A549 (cell line): ENCODE results near the gene RAB17. TPM values are rescaled to one million over a fixed set of nuclear protein-coding genes. Genes with fewer than 3 reads are reported as not detected.

Experiments
- ATAC-seq, 2 experiments: fragments of 200-7000 bp in 1 of 2; fragments of >200 bp in 1 of 2; cut with Nextera tagmentation in 1 of 2; cut with Tn5 transposase in 1 of 2; 3 replicates each; pipeline versions ENCODE4 v1.8.0 to v1.9.1; 2018 to 2020; ENCODE audit warnings: mild to moderate bottlenecking in 1 of 2, moderate library complexity in 1 of 2
- CTCF ChIA-PET: fragments of 300-600 bp; sonication (Branson Sonifier 250); formaldehyde crosslinking; extraction: SDS; loops from one replicate; lab custom pipeline; 2021; ENCODE audit warnings: antibody characterized with exemption, inconsistent platforms; lab: Yijun Ruan, JAX
- POLR2A ChIA-PET: fragments of 350-600 bp; formaldehyde crosslinking; extraction: SDS; loops from one replicate; lab custom pipeline; 2021; ENCODE audit warnings: antibody characterized with exemption, inconsistent platforms; lab: Yijun Ruan, JAX
- DNase-seq, 2 experiments: peaks; one replicate each; pipeline versions ENCODE4 v3.0.0 to v3.0.0-alpha.2; 2011 to 2016; ENCODE audit warnings: low read depth in 1 of 2, low spot score in 1 of 2
- FAIRE-seq: peaks from 2 replicates; lab custom pipeline; 2011; peaks lifted over from hg19 to GRCh38; lab: Jason Lieb, UNC
- H3K27ac ChIP-seq, 2 experiments: fragments of >200 bp; sonication (Bioruptor Twin); formaldehyde crosslinking; 3 replicates each; pipeline ENCODE4 v1.5.1; 2016 to 2017
- H3K4me1 ChIP-seq: fragments of >200 bp; sonication (Bioruptor Twin); formaldehyde crosslinking; 3 replicates; pipeline ENCODE4 v1.6.1; 2016
- H3K4me2 ChIP-seq: fragments of >200 bp; sonication (Bioruptor Twin); formaldehyde crosslinking; 3 replicates; pipeline ENCODE4 v1.6.1; 2016
- H3K4me3 ChIP-seq: fragments of >200 bp; sonication (Bioruptor Twin); formaldehyde crosslinking; 3 replicates; pipeline ENCODE4 v1.5.1; 2016
- H3K9me3 ChIP-seq: fragments of >200 bp; sonication (Bioruptor Twin); formaldehyde crosslinking; 3 replicates; pipeline ENCODE4 v1.6.1; 2016
- BCL3 ChIP-seq: fragments of >200 bp; sonication (Bioruptor Twin); formaldehyde crosslinking; IDR thresholded peaks from 3 replicates; pipeline ENCODE4 v1.6.1; 2016
- CBX8 ChIP-seq: fragments of 200-600 bp; sonication (generic); IDR thresholded peaks from 2 replicates; pipeline ENCODE4 v1.6.1; 2016
- CHD2 ChIP-seq: fragments of 150-350 bp; IDR thresholded peaks from 2 replicates; pipeline ENCODE4 v1.6.1; 2014; ENCODE audit warnings: low read length; ENCODE audit not compliant: partially characterized antibody
- EHF ChIP-seq: fragments of 250-450 bp; sonication (Bioruptor Pico); IDR thresholded peaks from 2 replicates; pipeline ENCODE4 v1.5.0; 2020; ENCODE audit warnings: mild to moderate bottlenecking
- EHMT2 ChIP-seq: fragments of 200-600 bp; sonication (generic); IDR thresholded peaks from 2 replicates; pipeline ENCODE4 v1.6.1; 2016; ENCODE audit warnings: antibody characterized with exemption, low read depth, mild to moderate bottlenecking, moderate library complexity
- ESRRA ChIP-seq: fragments of 150-350 bp; IDR thresholded peaks from 2 replicates; pipeline ENCODE4 v1.6.1; 2014; ENCODE audit warnings: mild to moderate bottlenecking, low read length, borderline replicate concordance
- FOSB ChIP-seq: fragments of 250-450 bp; sonication (Bioruptor Pico); IDR thresholded peaks from 2 replicates; pipeline ENCODE4 v1.5.0; 2020; ENCODE audit warnings: mild to moderate bottlenecking, moderate library complexity
- FOXS1 ChIP-seq: fragments of 250-450 bp; sonication (Bioruptor Pico); IDR thresholded peaks from 2 replicates; pipeline ENCODE4 v1.5.0; 2020; ENCODE audit warnings: mild to moderate bottlenecking, moderate library complexity
- GATA3 ChIP-seq: IDR thresholded peaks from 2 replicates; pipeline ENCODE4 v1.6.1; 2012; ENCODE audit warnings: borderline replicate concordance
- HEYL ChIP-seq: fragments of 250-450 bp; sonication (Bioruptor Pico); IDR thresholded peaks from 2 replicates; pipeline ENCODE4 v1.8.0; 2021; ENCODE audit warnings: mild to moderate bottlenecking, moderate library complexity
- HOXA7 ChIP-seq: fragments of 250-450 bp; sonication (Bioruptor Pico); IDR thresholded peaks from 2 replicates; pipeline ENCODE4 v1.5.0; 2020; ENCODE audit warnings: mild to moderate bottlenecking, moderate library complexity
- HOXB5 ChIP-seq: fragments of 250-450 bp; sonication (Bioruptor Pico); IDR thresholded peaks from 2 replicates; pipeline ENCODE4 v1.5.0; 2020; ENCODE audit warnings: mild to moderate bottlenecking, moderate library complexity
- KDM1A ChIP-seq: fragments of 200-600 bp; sonication (generic); IDR thresholded peaks from 2 replicates; pipeline ENCODE4 v1.6.1; 2016; ENCODE audit warnings: low read depth, mild to moderate bottlenecking
- MAZ ChIP-seq: fragments of 150-350 bp; IDR thresholded peaks from 2 replicates; pipeline ENCODE4 v1.6.1; 2014; ENCODE audit warnings: antibody characterized with exemption, low read depth, low read length, borderline replicate concordance
- MYC ChIP-seq: IDR thresholded peaks from 2 replicates; pipeline ENCODE4 v1.6.1; 2012; ENCODE audit warnings: mild to moderate bottlenecking, inconsistent platforms, low read length, improper control_type of control experiment, borderline replicate concordance
- RARB ChIP-seq: fragments of 250-450 bp; sonication (Bioruptor Pico); IDR thresholded peaks from 2 replicates; pipeline ENCODE4 v1.8.0; 2021; ENCODE audit warnings: mild to moderate bottlenecking, moderate library complexity
- RCOR1 ChIP-seq: fragments of 150-350 bp; IDR thresholded peaks from 2 replicates; pipeline ENCODE4 v1.6.1; 2014; ENCODE audit warnings: antibody characterized with exemption, low read length, low read depth
- REST ChIP-seq: fragments of 200-600 bp; sonication (generic); IDR thresholded peaks from 2 replicates; pipeline ENCODE4 v1.6.1; 2016; ENCODE audit warnings: antibody characterized with exemption, mild to moderate bottlenecking, moderate library complexity
- RFX5 ChIP-seq: fragments of 450-650 bp; IDR thresholded peaks from 2 replicates; pipeline ENCODE4 v1.7.1; 2014; ENCODE audit warnings: antibody characterized with exemption, mild to moderate bottlenecking, moderate library complexity
- RNF2 ChIP-seq: fragments of 200-600 bp; sonication (generic); IDR thresholded peaks from 2 replicates; pipeline ENCODE4 v1.6.1; 2016; ENCODE audit warnings: low read depth, mild to moderate bottlenecking, antibody characterized with exemption, moderate library complexity, borderline replicate concordance
- ZC3H11A ChIP-seq: fragments of 450-650 bp; IDR thresholded peaks from 2 replicates; pipeline ENCODE4 v1.6.1; 2014; ENCODE audit warnings: antibody characterized with exemption, mild to moderate bottlenecking
- WGBS: methylation state at CpG from one replicate; pipeline ENCODE4 v1.1.6; 2017; ENCODE audit errors: missing lambda C conversion rate; 5-methylcytosine and 5-hydroxymethylcytosine counted together
- polyA plus RNA-seq, 4 experiments: library from polyadenylated mRNA; depleted of rRNA in 3 of 4; stranded (reverse); fragments of >200 nt; fragmentation: RNase III in 1 of 4; extraction: RNeasy Plus Mini Kit Qiagen cat#74134 plus additional on column Dnase treatment in 1 of 4; gene quantifications; 2 replicates in 3 of 4; 3 replicates in 1 of 4; pipeline ENCODE4 v1.2.3, GENCODE V29; 2011 to 2017
- TF ChIP-seq, protein P1 (sequence below): IDR thresholded peaks from 2 replicates; pipeline ENCODE4 v1.6.1; 2012; ENCODE audit warnings: low read depth, borderline replicate concordance
- TF ChIP-seq, protein P2 (sequence below): fragments of >200 bp; sonication (Bioruptor Twin); formaldehyde crosslinking; IDR thresholded peaks from 2 replicates; pipeline ENCODE4 v1.6.1; 2016
- TF ChIP-seq, protein P3 (sequence below): IDR thresholded peaks from 2 replicates; pipeline ENCODE4 v1.6.1; 2012

The RAB17 gene
- polyA plus RNA-seq, 2 of the 4 experiments (the other 2 are of a cell fraction), result 0.44 to 2.2 TPM

DNA sequence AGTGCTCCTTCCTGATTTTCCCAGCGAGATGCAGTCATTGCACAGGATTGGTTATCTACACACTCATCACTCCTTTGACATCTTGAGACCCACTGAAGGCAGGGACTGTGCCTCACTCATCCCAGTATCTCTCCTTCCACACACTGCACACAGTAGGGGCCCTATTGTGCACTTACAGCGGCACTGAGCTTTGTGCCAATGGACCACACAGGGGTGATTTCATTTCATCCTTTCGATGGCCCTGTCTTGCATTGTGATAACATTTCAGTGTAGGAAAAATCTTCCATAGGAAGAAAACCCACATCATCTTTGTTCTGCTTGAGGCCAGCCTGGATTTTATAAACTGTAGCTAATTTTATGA lies 25.8 kb upstream of the RAB17 start:
- POLR2A ChIA-PET, result no interaction called here
- Histone ChIP-seq H3K4me2 (no peak overlapping the region), H3K4me1 (peaks cover 8% of the 10 kb centered on the region), H3K27ac (no peak overlapping the region)
- ATAC-seq, result 0 out of 6 replicates have a peak, but pooled peaks of 1 of the 2 experiments have one; percentile 20
- TF ChIP-seq BCL3, result no peak
- TF ChIP-seq ESRRA, result no peak
- TF ChIP-seq, protein P1, sequence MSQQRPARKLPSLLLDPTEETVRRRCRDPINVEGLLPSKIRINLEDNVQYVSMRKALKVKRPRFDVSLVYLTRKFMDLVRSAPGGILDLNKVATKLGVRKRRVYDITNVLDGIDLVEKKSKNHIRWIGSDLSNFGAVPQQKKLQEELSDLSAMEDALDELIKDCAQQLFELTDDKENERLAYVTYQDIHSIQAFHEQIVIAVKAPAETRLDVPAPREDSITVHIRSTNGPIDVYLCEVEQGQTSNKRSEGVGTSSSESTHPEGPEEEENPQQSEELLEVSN, result no peak
- no peak for TF ChIP-seq KDM1A
- TF ChIP-seq ZC3H11A, result no peak
- TF ChIP-seq FOXS1 (CRISPR knock-in tag), result no peak
- no peak for TF ChIP-seq REST
- no peak for TF ChIP-seq EHMT2
- no peak for TF ChIP-seq MAZ
- TF ChIP-seq CBX8, result no peak
- no peak for TF ChIP-seq RNF2
- no peak for TF ChIP-seq RCOR1
- no peak for TF ChIP-seq FOSB
- no peak for TF ChIP-seq HEYL (CRISPR knock-in tag)
- no peak for TF ChIP-seq MYC
- TF ChIP-seq RARB (CRISPR knock-in tag), result no peak
- TF ChIP-seq, all 56 proteins: peak for 0
- FAIRE-seq (no peak), DNase-seq (no peak)
- Histone ChIP-seq H3K4me3 (no peak overlapping the region), H3K9me3 (no peaks in the 10 kb centered on the region)
- CTCF ChIA-PET, result interaction anchor here (0.8 to 2.8 kb wide), 2 partner anchors 45 to 128 kb away, joined by 3 to 15 read pairs; no protein-coding TSS in a partner anchor
- WGBS, result 71% methylated on average over 3 of the region's 3 CpGs

DNA sequence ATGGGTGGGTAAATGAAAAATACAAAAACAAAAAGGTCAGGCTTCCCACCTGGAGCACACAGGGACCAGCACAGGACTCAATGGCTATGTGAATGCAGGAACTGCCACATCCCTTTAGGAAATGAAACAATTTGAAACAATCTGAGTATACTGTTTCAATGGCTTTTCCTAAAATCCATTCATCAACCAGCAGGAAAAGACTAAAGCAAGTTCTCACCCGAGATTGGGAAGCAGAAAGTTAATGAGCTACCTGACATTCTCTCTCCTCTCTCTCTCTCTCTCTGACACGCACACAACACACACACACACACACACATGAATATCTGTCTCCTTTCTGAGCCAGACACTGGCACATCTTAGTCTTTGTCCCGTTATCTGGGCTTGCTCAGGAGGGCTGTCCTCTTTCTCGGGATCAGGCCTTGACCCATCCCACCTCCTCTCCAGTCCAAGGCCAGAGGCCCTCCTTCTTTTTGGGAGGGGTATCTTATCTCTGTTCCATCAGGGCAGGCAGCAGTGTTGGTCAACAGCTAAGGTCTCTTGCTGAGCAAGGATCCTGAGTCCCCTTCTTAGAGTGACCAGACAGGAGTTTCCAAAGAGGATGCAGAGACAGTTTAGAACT lies 25.2 kb upstream of the RAB17 start:
- peaks cover 8% of the 10 kb centered on the region for H3K4me1 ChIP-seq
- 57% methylated on average over 4 of the region's 4 CpGs for WGBS
- no peak for DNase-seq
- no peak for FAIRE-seq
- no peak overlapping the region for H3K4me2 ChIP-seq
- POLR2A ChIA-PET, result no interaction called here
- H3K9me3 ChIP-seq, result no peaks in the 10 kb centered on the region
- TF ChIP-seq REST, result no peak
- TF ChIP-seq CHD2, result no peak
- TF ChIP-seq FOSB, result no peak
- TF ChIP-seq, protein P2, sequence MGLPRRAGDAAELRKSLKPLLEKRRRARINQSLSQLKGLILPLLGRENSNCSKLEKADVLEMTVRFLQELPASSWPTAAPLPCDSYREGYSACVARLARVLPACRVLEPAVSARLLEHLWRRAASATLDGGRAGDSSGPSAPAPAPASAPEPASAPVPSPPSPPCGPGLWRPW, result no peak
- no peak for TF ChIP-seq GATA3
- TF ChIP-seq, protein P3, sequence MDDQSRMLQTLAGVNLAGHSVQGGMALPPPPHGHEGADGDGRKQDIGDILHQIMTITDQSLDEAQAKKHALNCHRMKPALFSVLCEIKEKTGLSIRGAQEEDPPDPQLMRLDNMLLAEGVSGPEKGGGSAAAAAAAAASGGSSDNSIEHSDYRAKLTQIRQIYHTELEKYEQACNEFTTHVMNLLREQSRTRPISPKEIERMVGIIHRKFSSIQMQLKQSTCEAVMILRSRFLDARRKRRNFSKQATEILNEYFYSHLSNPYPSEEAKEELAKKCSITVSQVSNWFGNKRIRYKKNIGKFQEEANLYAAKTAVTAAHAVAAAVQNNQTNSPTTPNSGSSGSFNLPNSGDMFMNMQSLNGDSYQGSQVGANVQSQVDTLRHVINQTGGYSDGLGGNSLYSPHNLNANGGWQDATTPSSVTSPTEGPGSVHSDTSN, result no peak
- no peak for TF ChIP-seq EHF (CRISPR knock-in tag)
- no peak for TF ChIP-seq CBX8
- no peak for TF ChIP-seq RFX5
- no peak for TF ChIP-seq BCL3
- TF ChIP-seq HOXB5, result no peak
- TF ChIP-seq MYC, result no peak
- no peak for TF ChIP-seq HOXA7 (CRISPR knock-in tag)
- no peak for TF ChIP-seq MAZ
- TF ChIP-seq, all 56 proteins: peak for 0
- no peak overlapping the region for H3K27ac ChIP-seq
- CTCF ChIA-PET, result interaction anchor here (2.8 kb wide), 1 partner anchor 44 kb away, joined by 15 read pairs; no protein-coding TSS in a partner anchor
- no peak overlapping the region for H3K4me3 ChIP-seq
- ATAC-seq, result no peak
